Cardiac fibroblast (primary cell): Measurements from ENCODE around the gene NFKB2.

Source experiments
- DNase-seq, 2 donors: peaks; one replicate each; pipeline versions ENCODE4 v3.0.0 to v3.0.0-alpha.2; 2010; ENCODE audit warnings: low read depth in 2 of 2
- H3K4me3 ChIP-seq, 2 donors: replicated peaks in 1 of 2; 1 replicate in 1 of 2; 2 replicates in 1 of 2; pipeline ENCODE4 v1.5.1; 2011; ENCODE audit warnings: low read depth in 2 of 2, low read length in 2 of 2, mild to moderate bottlenecking in 2 of 2, moderate library complexity in 1 of 2
- TF ChIP-seq, protein P1 (sequence below): IDR thresholded peaks from one replicate; pipeline ENCODE4 v1.5.1; 2011; ENCODE audit warnings: low read depth, mild to moderate bottlenecking, low read length, inconsistent platforms

Gene NFKB2

DNA sequence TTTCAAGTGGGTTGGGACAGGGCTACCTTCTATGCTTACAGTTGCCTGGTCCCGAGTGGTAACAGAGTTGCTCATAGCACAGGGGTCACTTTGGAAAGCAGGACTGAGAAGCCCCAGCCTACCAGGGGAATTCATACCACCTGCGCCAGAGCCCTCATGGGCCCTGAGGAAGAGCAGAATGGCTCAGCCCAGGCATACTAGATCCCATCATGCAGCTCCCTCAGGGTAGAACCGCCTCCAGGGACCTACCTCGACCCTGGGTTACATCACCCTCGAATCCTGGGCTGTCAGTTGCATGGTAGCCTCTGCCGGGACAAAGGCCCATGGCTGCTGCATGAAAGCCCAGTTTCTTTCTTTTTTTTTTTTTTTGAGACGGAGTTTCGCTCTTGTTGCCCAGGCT is 34.0 kb downstream of the NFKB2 start:
- TF ChIP-seq, protein P1, sequence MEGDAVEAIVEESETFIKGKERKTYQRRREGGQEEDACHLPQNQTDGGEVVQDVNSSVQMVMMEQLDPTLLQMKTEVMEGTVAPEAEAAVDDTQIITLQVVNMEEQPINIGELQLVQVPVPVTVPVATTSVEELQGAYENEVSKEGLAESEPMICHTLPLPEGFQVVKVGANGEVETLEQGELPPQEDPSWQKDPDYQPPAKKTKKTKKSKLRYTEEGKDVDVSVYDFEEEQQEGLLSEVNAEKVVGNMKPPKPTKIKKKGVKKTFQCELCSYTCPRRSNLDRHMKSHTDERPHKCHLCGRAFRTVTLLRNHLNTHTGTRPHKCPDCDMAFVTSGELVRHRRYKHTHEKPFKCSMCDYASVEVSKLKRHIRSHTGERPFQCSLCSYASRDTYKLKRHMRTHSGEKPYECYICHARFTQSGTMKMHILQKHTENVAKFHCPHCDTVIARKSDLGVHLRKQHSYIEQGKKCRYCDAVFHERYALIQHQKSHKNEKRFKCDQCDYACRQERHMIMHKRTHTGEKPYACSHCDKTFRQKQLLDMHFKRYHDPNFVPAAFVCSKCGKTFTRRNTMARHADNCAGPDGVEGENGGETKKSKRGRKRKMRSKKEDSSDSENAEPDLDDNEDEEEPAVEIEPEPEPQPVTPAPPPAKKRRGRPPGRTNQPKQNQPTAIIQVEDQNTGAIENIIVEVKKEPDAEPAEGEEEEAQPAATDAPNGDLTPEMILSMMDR: no peak
- no peak for DNase-seq
- H3K4me3 ChIP-seq: no peak overlapping the region

- DNase-seq: peak; percentile 58 to 59
- TF ChIP-seq, protein P1: no peak
- H3K4me3 ChIP-seq: peak overlapping the region; percentile 87 to 94
Observed at GRCh38 chr10:102431452-102432124, 36.1 kb downstream of the NFKB2 start.

GRCh38 chr10:102432162-102432950 is 36.9 kb downstream of the NFKB2 start, which contains the start of gene CUEDC2:
Gene CUEDC2 (minus strand): TSS chr10:102432574. CDS start chr10:102425188, 7,386 bp downstream.
- peak; percentile 98 for DNase-seq
- peak within 1 kb of the TSS; percentile 87 to 94 for H3K4me3 ChIP-seq
- TF ChIP-seq, protein P1: no peak

GRCh38 chr10:102433619-102434046 is 38.1 kb downstream of the NFKB2 start:
- DNase-seq: no peak
- TF ChIP-seq, protein P1: no peak
- H3K4me3 ChIP-seq: no peak overlapping the region

DNA sequence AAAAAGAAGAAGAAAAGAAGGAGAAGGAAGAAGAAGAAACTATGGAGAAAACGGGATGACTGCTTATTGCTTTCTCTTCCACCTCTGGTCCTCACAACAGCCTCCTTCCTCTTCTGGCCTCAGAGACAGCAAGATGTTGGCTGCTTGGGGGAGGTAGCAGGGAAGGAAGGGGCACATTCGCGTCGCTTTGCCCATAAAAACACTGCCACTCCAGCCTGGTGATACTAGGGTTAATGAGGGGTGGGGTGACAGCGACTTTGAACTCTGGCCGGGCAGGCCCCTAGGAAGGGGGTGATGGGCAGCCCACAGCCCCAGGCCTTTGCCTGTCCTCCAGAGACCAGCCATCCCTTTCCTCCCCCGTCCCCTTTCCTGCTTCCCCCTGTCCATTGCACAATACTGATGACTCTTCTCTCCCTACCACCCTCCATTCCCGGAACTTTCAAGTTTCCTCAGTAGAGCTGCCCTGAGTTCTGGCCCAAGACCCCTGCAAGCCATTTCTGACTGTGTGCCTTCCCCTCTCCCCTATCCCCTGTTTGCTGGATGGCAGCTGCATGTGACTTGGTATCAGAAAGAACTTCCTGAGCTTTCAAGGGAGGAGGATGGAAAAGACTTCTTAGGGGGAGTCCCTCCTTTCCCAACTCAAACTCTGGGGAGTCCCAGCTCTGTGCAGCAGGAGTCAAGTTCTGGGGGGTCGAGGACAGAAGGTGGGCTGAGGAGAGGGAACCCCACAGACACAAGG is 39.1 kb downstream of the NFKB2 start:
- TF ChIP-seq, protein P1: no peak
- no peak overlapping the region for H3K4me3 ChIP-seq
- DNase-seq: peak; percentile 65 to 85

GRCh38 chr10:102435133-102435497 is 39.6 kb downstream of the NFKB2 start:
- TF ChIP-seq, protein P1: no peak
- no peak for DNase-seq
- H3K4me3 ChIP-seq: peak overlapping the region in 1 of 2 donors; percentile 49
